HepG2 (cell line): ENCODE results near the gene MXD3. TPM values are rescaled to one million over a fixed set of nuclear protein-coding genes. Genes with fewer than 3 reads are reported as not detected.
A peak's percentile ranks its signal among the peaks of the same experiment; 100 is the strongest.

Experiments used
- ATAC-seq: fragments of 200-7000 bp; cut with Tn5 transposase; 3 replicates; pipeline ENCODE4 v1.9.1; 2020; ENCODE audit warnings: mild to moderate bottlenecking, moderate library complexity
- BruUV-seq: library from RNA; stranded (reverse); fragments of 400-500 nt; replicated peaks from 2 replicates; lab custom pipeline; 2021; lab: Mats Ljungman, UMichigan
- CTCF ChIA-PET: fragments of 300-600 bp; formaldehyde crosslinking; extraction: SDS; loops from one replicate; lab custom pipeline; 2021; ENCODE audit warnings: low total read pairs, inconsistent platforms, low intra/inter-chr PET ratio; lab: Yijun Ruan, JAX
- POLR2A ChIA-PET: fragments of 350-600 bp; sonication (Branson Sonifier 250); formaldehyde crosslinking; loops from one replicate; lab custom pipeline; 2020; ENCODE audit warnings: antibody characterized with exemption, inconsistent platforms; lab: Yijun Ruan, JAX
- DNase-seq: peaks from one replicate; pipeline ENCODE4 v3.0.0-alpha.2; 2015; ENCODE audit warnings: low spot score
- FAIRE-seq: peaks from 3 replicates; lab custom pipeline; 2011; peaks lifted over from hg19 to GRCh38; lab: Jason Lieb, UNC
- H2AFZ ChIP-seq: one replicate; pipeline ENCODE4 v1.6.1; 2011; ENCODE audit warnings: low read length, inconsistent platforms
- H3K27ac ChIP-seq: fragments of 300-600 bp; 3 replicates; pipeline ENCODE4 v1.8.0; 2011; ENCODE audit warnings: mixed run types, mild to moderate bottlenecking, mixed read lengths, low read length, inconsistent platforms; ENCODE audit not compliant: insufficient read depth; ENCODE audit errors: extremely low read length
- H3K27me3 ChIP-seq, 2 experiments: fragments of 200-600 bp in 1 of 2; 2 replicates in 1 of 2; 3 replicates in 1 of 2; pipeline versions ENCODE4 v1.6.0 to v1.8.0; 2011; ENCODE audit warnings: low read length in 2 of 2, mild to moderate bottlenecking in 2 of 2, moderate library complexity in 2 of 2, inconsistent platforms in 1 of 2; ENCODE audit not compliant: insufficient read depth in 2 of 2, control insufficient read depth in 1 of 2
- H3K36me3 ChIP-seq, 2 experiments: fragments of 200-600 bp in 1 of 2; replicated peaks in 1 of 2; 2 replicates in 1 of 2; 3 replicates in 1 of 2; pipeline versions ENCODE4 v1.5.1 to v1.8.0; 2011; ENCODE audit warnings: low read length in 2 of 2, inconsistent platforms in 1 of 2; ENCODE audit not compliant: insufficient read depth in 2 of 2, control insufficient read depth in 1 of 2
- H3K4me1 ChIP-seq: 2 replicates; pipeline ENCODE4 v1.5.1; 2012; ENCODE audit warnings: low read length, inconsistent platforms; ENCODE audit not compliant: insufficient read depth
- H3K4me2 ChIP-seq: 2 replicates; pipeline ENCODE4 v1.6.0; 2011; ENCODE audit warnings: low read depth, low read length, inconsistent platforms
- H3K4me3 ChIP-seq, 3 experiments: fragments of 200-600 bp in 1 of 3; sonication (generic), shearing (Covaris generic) in 1 of 3; replicated peaks in 1 of 3; 2 replicates each; pipeline ENCODE4 v1.5.1; 2011 to 2016; ENCODE audit warnings: low read length in 3 of 3, inconsistent platforms in 2 of 3, low read depth in 2 of 3, mild to moderate bottlenecking in 2 of 3, control low read depth in 1 of 3, mixed read lengths in 1 of 3; ENCODE audit not compliant: insufficient read depth in 1 of 3
- H3K79me2 ChIP-seq: one replicate; pipeline ENCODE4 v1.6.1; 2011; ENCODE audit warnings: low read length, inconsistent platforms; ENCODE audit not compliant: insufficient read depth
- H3K9ac ChIP-seq: 2 replicates; pipeline ENCODE4 v1.6.0; 2011; ENCODE audit warnings: mild to moderate bottlenecking, low read depth, low read length, inconsistent platforms; ENCODE audit not compliant: insufficient read depth
- H3K9me3 ChIP-seq: 2 replicates; pipeline ENCODE4 v1.5.1; 2012; ENCODE audit warnings: mild to moderate bottlenecking, low read length
- H4K20me1 ChIP-seq: 2 replicates; pipeline ENCODE4 v1.6.0; 2011; ENCODE audit warnings: inconsistent platforms, mild to moderate bottlenecking, low read length, moderate library complexity; ENCODE audit not compliant: insufficient read depth
- BCL6 ChIP-seq: IDR thresholded peaks from 2 replicates; pipeline ENCODE4 v1.6.1; 2016; ENCODE audit warnings: missing genetic modification reagents, missing compliant biosample characterization
- BHLHE40 ChIP-seq: IDR thresholded peaks from 2 replicates; pipeline ENCODE4 v1.6.1; 2011; ENCODE audit warnings: low read length, improper control_type of control experiment
- BORCS8-MEF2B ChIP-seq: sonication (generic); formaldehyde crosslinking; IDR thresholded peaks from 2 replicates; pipeline ENCODE4 v1.8.0; 2022; ENCODE audit warnings: mild to moderate bottlenecking, missing genetic modification reagents
- CCAR2 ChIP-seq: fragments of 200-400 bp; formaldehyde crosslinking; optimal IDR thresholded peaks from 2 replicates; pipeline ENCODE3; 2018; ENCODE audit warnings: low read depth, mild to moderate bottlenecking, low read length, moderate library complexity
- HNRNPL ChIP-seq: fragments of 200-400 bp; formaldehyde crosslinking; IDR thresholded peaks from 2 replicates; pipeline ENCODE4 v1.6.1; 2017; ENCODE audit warnings: mild to moderate bottlenecking, low read depth, low read length
- MNT ChIP-seq: fragments of 450-650 bp; IDR thresholded peaks from 2 replicates; pipeline ENCODE4 v1.6.1; 2016
- NAIF1 ChIP-seq: sonication (generic); formaldehyde crosslinking; IDR thresholded peaks from 2 replicates; pipeline ENCODE4 v1.5.0; 2020; ENCODE audit warnings: mild to moderate bottlenecking, missing genetic modification reagents, borderline replicate concordance
- NR2F6 ChIP-seq, 2 experiments: IDR thresholded peaks; 2 replicates each; pipeline ENCODE4 v1.6.1; 2016; ENCODE audit warnings: antibody characterized with exemption in 1 of 2, mild to moderate bottlenecking in 1 of 2
- SALL1 ChIP-seq: sonication (generic); formaldehyde crosslinking; IDR thresholded peaks from 2 replicates; pipeline ENCODE4 v1.8.0; 2022; ENCODE audit warnings: mild to moderate bottlenecking, missing genetic modification reagents
- SMAD1 ChIP-seq: sonication (generic); formaldehyde crosslinking; IDR thresholded peaks from 2 replicates; pipeline ENCODE4 v1.4.0; 2020; ENCODE audit warnings: missing genetic modification reagents, low read depth, mild to moderate bottlenecking, borderline replicate concordance
- ZBTB7B ChIP-seq: sonication (generic); formaldehyde crosslinking; IDR thresholded peaks from 2 replicates; pipeline ENCODE4 v1.4.0; 2020; ENCODE audit warnings: missing genetic modification reagents
- ZFY ChIP-seq: sonication (generic); formaldehyde crosslinking; IDR thresholded peaks from 2 replicates; pipeline ENCODE4 v1.4.0; 2020; ENCODE audit warnings: missing genetic modification reagents
- ZKSCAN1 ChIP-seq: fragments of 150-350 bp; IDR thresholded peaks from 2 replicates; pipeline ENCODE4 v1.6.1; 2014; ENCODE audit warnings: low read length
- ZMYM4 ChIP-seq: sonication (generic); formaldehyde crosslinking; IDR thresholded peaks from 2 replicates; pipeline ENCODE4 v1.8.1; 2023; ENCODE audit warnings: mild to moderate bottlenecking, missing genetic modification reagents
- ZNF12 ChIP-seq: sonication (generic); formaldehyde crosslinking; IDR thresholded peaks from 2 replicates; pipeline ENCODE4 v1.5.0; 2020; ENCODE audit warnings: missing genetic modification reagents
- ZNF263 ChIP-seq: sonication (generic); formaldehyde crosslinking; IDR thresholded peaks from 2 replicates; pipeline ENCODE4 v1.4.0; 2020; ENCODE audit warnings: missing genetic modification reagents
- ZNF33B ChIP-seq: sonication (generic); formaldehyde crosslinking; IDR thresholded peaks from 2 replicates; pipeline ENCODE4 v1.5.1; 2020; ENCODE audit warnings: mild to moderate bottlenecking, missing genetic modification reagents
- ZNF530 ChIP-seq: sonication (generic); formaldehyde crosslinking; IDR thresholded peaks from 2 replicates; pipeline ENCODE4 v1.5.0; 2020; ENCODE audit warnings: low read depth, mild to moderate bottlenecking, missing genetic modification reagents
- ZNF546 ChIP-seq: sonication (generic); formaldehyde crosslinking; conservative IDR thresholded peaks from 2 replicates; pipeline ENCODE4 v1.8.1; 2023; ENCODE audit warnings: mild to moderate bottlenecking, missing genetic modification reagents
- WGBS: methylation state at CpG from one replicate; pipeline ENCODE4 v1.1.6; 2017; ENCODE audit warnings: low lambda C conversion rate; 5-methylcytosine and 5-hydroxymethylcytosine counted together
- in situ Hi-C: cut with HindIII; loops from 2 replicates; pipeline ENCODE4 v1.10.0; 2017; ENCODE audit warnings: low pct_unique_long_range_greater_than_20kb; ENCODE audit not compliant: extremely low pct_ligation_motif_present
- intact Hi-C: fragments of 100-400 bp; cut with micrococcal nuclease; formaldehyde crosslinking; loops from one replicate; pipeline ENCODE4 v1.10.0; 2022; ENCODE audit not compliant: unreplicated experiment
- polyA plus RNA-seq, 8 experiments: library from polyadenylated mRNA; depleted of rRNA in 3 of 8; stranded (reverse) in 7 of 8; unstranded in 1 of 8; fragments of >200 nt; fragmentation: Illumina TruSeq in 4 of 8; extraction: Trizol in 4 of 8; gene quantifications; 2 replicates each; pipeline versions ENCODE4 v1.2.1 to v1.2.3, GENCODE V29; 2011 to 2016; ENCODE audit warnings: low read depth in 4 of 8, missing spikeins in 1 of 8, mixed read lengths in 1 of 8; ENCODE audit not compliant: insufficient read depth in 1 of 8
- total RNA-seq, 5 experiments: library from RNA; depleted of rRNA; stranded (reverse); fragments of >200 nt; fragmentation: Illumina TruSeq; extraction: Trizol; gene quantifications; 2 replicates each; pipeline ENCODE4 v1.2.3, GENCODE V29; 2016; ENCODE audit warnings: low read depth in 1 of 5
- TF ChIP-seq, protein P1 (sequence below): sonication (generic); formaldehyde crosslinking; IDR thresholded peaks from 2 replicates; pipeline ENCODE4 v1.9.0; 2022; ENCODE audit warnings: missing genetic modification reagents, mild to moderate bottlenecking, borderline replicate concordance

Gene MXD3
- total and polyA plus RNA-seq, 2 of the 13 experiments (the other 11 are each of a cell fraction or from before 2014, with no cell fraction given) = 10.5 to 12.8 TPM

GRCh38 chr5:177358370-177358819 lies 46.7 kb upstream of the MXD3 start (continued):
- TF ChIP-seq, protein P1, sequence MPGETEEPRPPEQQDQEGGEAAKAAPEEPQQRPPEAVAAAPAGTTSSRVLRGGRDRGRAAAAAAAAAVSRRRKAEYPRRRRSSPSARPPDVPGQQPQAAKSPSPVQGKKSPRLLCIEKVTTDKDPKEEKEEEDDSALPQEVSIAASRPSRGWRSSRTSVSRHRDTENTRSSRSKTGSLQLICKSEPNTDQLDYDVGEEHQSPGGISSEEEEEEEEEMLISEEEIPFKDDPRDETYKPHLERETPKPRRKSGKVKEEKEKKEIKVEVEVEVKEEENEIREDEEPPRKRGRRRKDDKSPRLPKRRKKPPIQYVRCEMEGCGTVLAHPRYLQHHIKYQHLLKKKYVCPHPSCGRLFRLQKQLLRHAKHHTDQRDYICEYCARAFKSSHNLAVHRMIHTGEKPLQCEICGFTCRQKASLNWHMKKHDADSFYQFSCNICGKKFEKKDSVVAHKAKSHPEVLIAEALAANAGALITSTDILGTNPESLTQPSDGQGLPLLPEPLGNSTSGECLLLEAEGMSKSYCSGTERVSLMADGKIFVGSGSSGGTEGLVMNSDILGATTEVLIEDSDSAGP (CRISPR knock-in tag) = peak; percentile 15; the same call in 1 of the 2 replicates
- TF ChIP-seq SALL1 (CRISPR knock-in tag) (no peak), HNRNPL (0 out of 2 replicates have a peak, but pooled peaks have one; percentile 12), ZNF263 (CRISPR knock-in tag) (peak; percentile 92), ZNF530 (CRISPR knock-in tag) (no peak), BCL6 (CRISPR knock-in tag) (no peak), ZMYM4 (CRISPR knock-in tag) (no peak), ZFY (no peak), CCAR2 (no peak)
- TF ChIP-seq, all 625 proteins: peak for 3

DNA sequence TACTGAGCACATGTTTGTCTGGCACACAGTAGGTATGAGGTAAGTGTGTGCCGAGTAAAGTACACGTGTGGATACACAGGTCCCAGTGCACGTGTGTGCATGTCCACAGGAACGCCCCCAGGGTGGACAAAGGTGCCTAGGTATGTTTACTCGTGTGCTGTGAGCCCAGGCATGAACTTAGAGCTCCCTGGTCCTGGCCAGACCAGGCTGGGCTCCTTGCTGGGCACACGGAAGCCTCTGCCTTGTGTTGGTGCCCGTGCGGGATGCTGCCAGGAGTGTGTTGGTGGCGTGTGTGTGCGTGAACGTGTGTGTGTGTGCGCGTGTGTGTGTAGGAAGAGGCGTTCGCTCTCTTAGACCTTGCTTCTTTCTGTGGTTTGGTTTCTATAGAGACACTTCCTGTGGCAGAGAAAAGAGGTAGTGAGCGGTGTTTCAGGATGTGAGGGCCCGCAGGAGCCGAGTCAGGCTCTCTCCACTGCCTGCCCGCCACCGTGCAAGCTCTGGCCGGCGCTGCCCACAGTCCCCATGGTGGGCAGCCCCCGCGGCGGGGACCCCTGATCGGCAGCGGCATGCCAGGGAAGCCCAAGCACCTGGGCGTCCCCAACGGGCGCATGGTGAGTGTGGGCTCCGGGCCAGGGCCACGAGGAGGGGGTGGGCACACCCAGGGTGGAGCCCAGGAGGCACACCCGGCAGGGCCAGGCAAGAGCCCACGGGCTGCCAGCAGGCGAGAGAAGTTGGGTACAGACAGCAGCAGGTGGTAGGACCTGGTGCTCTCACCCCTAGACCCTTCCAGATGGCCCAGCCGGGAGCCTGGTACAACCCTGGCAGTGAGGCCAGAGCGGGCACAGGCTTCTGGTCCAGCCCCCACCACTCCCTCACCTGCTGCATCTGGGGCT lies 46.0 kb upstream of the MXD3 start, which contains the start of gene RGS14:
RGS14 (plus strand) TSS at position 466 of the 893 bp plus-strand sequence; CDS start at position 567, 101 bp downstream.
- Histone ChIP-seq H3K4me3 (peak within 1 kb of the TSS in 1 of 3 experiments; percentile 25; a peak in 1 of 6 replicates), H3K4me2 (peak within 1 kb of the TSS; percentile 42), H3K27ac (no peak within 1 kb of the TSS), H3K9me3 (no peaks in the 10 kb centered on the region), H4K20me1 (no peaks in the 10 kb centered on the region), H3K4me1 (peaks cover 98% of the 10 kb centered on the region), H3K79me2 (no peaks in the 10 kb centered on the region), H3K36me3 (no peaks in the 10 kb centered on the region), H3K9ac (no peak within 1 kb of the TSS), H2AFZ (no peak within 1 kb of the TSS), H3K27me3 (peaks cover 0 to 23% of the 10 kb centered on the region in 2 experiments; a peak in 4 of 5 replicates)
- in situ Hi-C loops (loop anchor here (25.0 kb wide), 1 partner anchor 820 kb away; the partner anchor contains the start of genes CDHR2 and RNF44), intact Hi-C loops (no loop called here)
- POLR2A ChIA-PET = interaction anchor here (1.6 to 6.5 kb wide), 2 partner anchors 9 to 21 kb away, joined by 12 to 77 read pairs; no protein-coding TSS in a partner anchor
- CTCF ChIA-PET = no interaction called here
- BruUV-seq = no TSS peak
- no peak for ATAC-seq
- no peak for DNase-seq
- no peak for FAIRE-seq
- WGBS = 61% methylated on average over 23 of the region's 37 CpGs
- TF ChIP-seq MNT (peak; percentile 66), BHLHE40 (peak; percentile 19; the same call in 1 of the 2 replicates), HNRNPL (peak; percentile 74; the same call in 1 of the 2 replicates), SMAD1 (no peak), ZBTB7B (no peak), ZNF33B (CRISPR knock-in tag) (no peak), ZNF12 (no peak), ZNF546 (CRISPR knock-in tag) (no peak), NAIF1 (no peak), BORCS8-MEF2B (CRISPR knock-in tag) (no peak), NR2F6 (IDR thresholded peaks at IDR 0.05) (no peak), NR2F6 (CRISPR knock-in tag; IDR thresholded peaks at IDR 0.05) (no peak), ZKSCAN1 (0 out of 2 replicates have a peak, but pooled peaks have one; percentile 21)
